Measurements from ENCODE around the gene GOSR1. TPM values are rescaled to one million over a fixed set of nuclear protein-coding genes. Genes with fewer than 3 reads are reported as not detected.

The GOSR1 gene
- polyA plus RNA-seq, 1 of the 3 experiments (the other 2 are of a cell fraction), result 13.7 TPM

GRCh38 chr17:30519166-30519565, 42.0 kb downstream of the GOSR1 start:
- no peak for DNase-seq
- Histone ChIP-seq H3K9me2 (no peaks in the 10 kb centered on the region), H3K9ac (peak overlapping the region; percentile 74), H2AFZ (ENCODE audit: low read depth) (no peak overlapping the region), H3K27me3 (ENCODE audit: insufficient read depth) (no peaks in the 10 kb centered on the region), H3K4me3 (ENCODE audit: low read depth in 2 of 2, low read length in 1 of 2) (no peak overlapping the region; a peak in 1 of 4 replicates), H3K4me2 (peak overlapping the region; percentile 76; the same call in 1 of the 2 replicates), H3K9me3 (no peaks in the 10 kb centered on the region), H3K79me2 (ENCODE audit: insufficient read depth) (peaks cover 27% of the 10 kb centered on the region), H3K27ac (ENCODE audit: low read depth in 2 of 2, low read length in 1 of 2) (peak overlapping the region; percentile 81 to 99), H3K4me1 (ENCODE audit: control insufficient read depth in 1 of 2, insufficient read depth in 2 of 2, low read depth in 1 of 2, low read length in 1 of 2) (peaks cover 12 to 20% of the 10 kb centered on the region in 2 experiments), H3F3A (replicated peaks; ENCODE audit: insufficient read depth) (peaks cover 31% of the 10 kb centered on the region), H3K36me3 (replicated peaks in 1 of 2; ENCODE audit: control insufficient read depth in 1 of 2, insufficient read depth in 2 of 2, low read length in 1 of 2) (peaks cover 21 to 33% of the 10 kb centered on the region in 2 experiments), H4K20me1 (ENCODE audit: insufficient read depth) (no peaks in the 10 kb centered on the region)
- CTCF ChIA-PET, result interaction anchor here (0.6 kb wide), 1 partner anchor 260 kb away, joined by 3 read pairs; no protein-coding TSS in a partner anchor
- TF ChIP-seq REST (IDR thresholded peaks at IDR 0.05; ENCODE audit: low read depth, low read length) (no peak), SMC3 (IDR thresholded peaks at IDR 0.05; ENCODE audit: low read depth, low read length) (no peak), IRF3 (IDR thresholded peaks at IDR 0.05; ENCODE audit: low read depth, low read length) (no peak), FOXM1 (IDR thresholded peaks at IDR 0.05; ENCODE audit: low read depth) (no peak)
- POLR2A ChIA-PET, result no interaction called here
- WGBS (ENCODE audit: low lambda C conversion rate), result 94% methylated on average over 5 of the region's 5 CpGs

- H3K4me3 ChIP-seq (ENCODE audit: low read depth in 2 of 2, low read length in 1 of 2), result peak overlapping the region; percentile 19 to 33; a peak in 2 of 4 replicates
- peak overlapping the region; percentile 74 for H3K9ac ChIP-seq
- CTCF ChIA-PET, result no interaction called here
- no peak for DNase-seq
- H3F3A ChIP-seq (replicated peaks; ENCODE audit: insufficient read depth), result peaks cover 31% of the 10 kb centered on the region
- H4K20me1 ChIP-seq (ENCODE audit: insufficient read depth), result no peaks in the 10 kb centered on the region
- H2AFZ ChIP-seq (ENCODE audit: low read depth), result no peak overlapping the region
- H3K4me2 ChIP-seq, result peak overlapping the region; percentile 76
- no peaks in the 10 kb centered on the region for H3K27me3 ChIP-seq (ENCODE audit: insufficient read depth)
- POLR2A ChIA-PET, result no interaction called here
- peaks cover 27% of the 10 kb centered on the region for H3K79me2 ChIP-seq (ENCODE audit: insufficient read depth)
- H3K27ac ChIP-seq (ENCODE audit: low read depth in 2 of 2, low read length in 1 of 2), result peak overlapping the region; percentile 81 to 99
- H3K4me1 ChIP-seq (ENCODE audit: control insufficient read depth in 1 of 2, insufficient read depth in 2 of 2, low read depth in 1 of 2, low read length in 1 of 2), result peaks cover 12 to 20% of the 10 kb centered on the region in 2 experiments
- H3K9me2 ChIP-seq, result no peaks in the 10 kb centered on the region
- H3K36me3 ChIP-seq (replicated peaks in 1 of 2; ENCODE audit: control insufficient read depth in 1 of 2, insufficient read depth in 2 of 2, low read length in 1 of 2), result peaks cover 16 to 35% of the 10 kb centered on the region in 2 experiments
- 42% methylated on average over 3 of the region's 3 CpGs for WGBS (ENCODE audit: low lambda C conversion rate)
- no peaks in the 10 kb centered on the region for H3K9me3 ChIP-seq
- TF ChIP-seq PBX3 (IDR thresholded peaks at IDR 0.05) (peak; percentile 92), MEF2A (IDR thresholded peaks at IDR 0.05; ENCODE audit: borderline replicate concordance, low read depth) (peak; percentile 6; the same call in 1 of the 2 replicates), CHD2 (IDR thresholded peaks at IDR 0.05; ENCODE audit: low read length, partially characterized antibody) (no peak), IRF3 (IDR thresholded peaks at IDR 0.05; ENCODE audit: low read depth, low read length) (no peak), EP300 (IDR thresholded peaks at IDR 0.05; ENCODE audit: borderline replicate concordance in 1 of 2, low read depth in 1 of 2, low read length in 1 of 2) (peak in 1 of 2 experiments; percentile 39; a peak in 1 of 4 replicates), FOSL2 (IDR thresholded peaks at IDR 0.05; ENCODE audit: borderline replicate concordance, low read depth) (peak; percentile 75), RCOR1 (IDR thresholded peaks at IDR 0.05; ENCODE audit: low read length) (no peak), TEAD4 (IDR thresholded peaks at IDR 0.05; ENCODE audit: borderline replicate concordance, insufficient read depth) (no peak), TCF12 (IDR thresholded peaks at IDR 0.05) (peak; percentile 56; the same call in 1 of the 2 replicates), NFIC (IDR thresholded peaks at IDR 0.05; ENCODE audit: borderline replicate concordance) (peak; percentile 31; the same call in 1 of the 2 replicates), GABPA (IDR thresholded peaks at IDR 0.05; ENCODE audit: low read depth) (no peak), REST (IDR thresholded peaks at IDR 0.05; ENCODE audit: low read depth, low read length) (no peak)
Observed at GRCh38 chr17:30519707-30520106, 42.5 kb downstream of the GOSR1 start.
